SU-DHL-6 (cell line): ENCODE measurements around the gene SEZ6.

ENCODE experiments used
- H2AFZ ChIP-seq: fragments of 200-600 bp; sonication (generic); 2 replicates; pipeline ENCODE4 v1.6.1; 2014; ENCODE audit warnings: low read depth, mild to moderate bottlenecking, moderate library complexity, mixed read lengths, antibody characterized with exemption, low read length; ENCODE audit not compliant: severe bottlenecking
- H3F3A ChIP-seq: fragments of 200-600 bp; shearing (Covaris generic); 2 replicates; pipeline ENCODE4 v1.6.0; 2016; ENCODE audit warnings: antibody characterized with exemption, mild to moderate bottlenecking; ENCODE audit not compliant: insufficient read depth
- H3K27ac ChIP-seq: fragments of 200-600 bp; sonication (generic); 2 replicates; pipeline ENCODE4 v1.5.1; 2016; ENCODE audit warnings: low read depth, mild to moderate bottlenecking, low read length, moderate library complexity, mixed read lengths
- H3K27me3 ChIP-seq: fragments of 200-600 bp; sonication (generic), shearing (Covaris generic); 2 replicates; pipeline ENCODE4 v1.6.0; 2014; ENCODE audit warnings: mild to moderate bottlenecking, low read length
- H3K36me3 ChIP-seq: fragments of 200-600 bp; sonication (generic); 2 replicates; pipeline ENCODE4 v1.6.1; 2014; ENCODE audit warnings: mild to moderate bottlenecking, low read length, mixed read lengths
- H3K4me2 ChIP-seq: fragments of 300-600, 200-600 bp; shearing (Covaris generic), sonication (generic); 2 replicates; pipeline ENCODE4 v1.6.0; 2014; ENCODE audit warnings: low read length, low read depth, mild to moderate bottlenecking; ENCODE audit not compliant: poor library complexity, severe bottlenecking
- H3K4me3 ChIP-seq: fragments of 200-600 bp; sonication (generic); 2 replicates; pipeline ENCODE4 v1.5.1; 2014; ENCODE audit warnings: antibody characterized with exemption, low read length, mild to moderate bottlenecking, mixed read lengths; ENCODE audit not compliant: insufficient read depth, poor library complexity, severe bottlenecking
- H3K79me2 ChIP-seq: fragments of 200-600 bp; sonication (generic); 2 replicates; pipeline ENCODE4 v1.6.1; 2014; ENCODE audit warnings: mild to moderate bottlenecking, low read length, moderate library complexity; ENCODE audit not compliant: insufficient read depth
- H3K9ac ChIP-seq: fragments of 200-600 bp; sonication (generic); 2 replicates; pipeline ENCODE4 v1.7.0; 2014; ENCODE audit warnings: mild to moderate bottlenecking, low read length
- H3K9me2 ChIP-seq: fragments of 200-600 bp; sonication (generic); replicated peaks from 2 replicates; pipeline ENCODE4 v1.6.1; 2014; ENCODE audit warnings: low read length; ENCODE audit not compliant: insufficient read depth
- H3K9me3 ChIP-seq: fragments of 200-600 bp; sonication (generic); 2 replicates; pipeline ENCODE4 v1.6.1; 2014; ENCODE audit warnings: low read length, mixed read lengths; ENCODE audit not compliant: insufficient read depth
- H4K20me1 ChIP-seq: fragments of 200-600 bp; sonication (generic); 2 replicates; pipeline ENCODE4 v1.6.1; 2014; ENCODE audit warnings: low read depth, mild to moderate bottlenecking, antibody characterized with exemption, low read length, moderate library complexity, mixed read lengths
- EZH2phosphoT487 ChIP-seq: fragments of 200-600 bp; sonication (generic), shearing (Covaris generic); conservative IDR thresholded peaks from 2 replicates; pipeline ENCODE4 v1.6.1; 2018; ENCODE audit warnings: mild to moderate bottlenecking, antibody characterized with exemption, low read length, moderate library complexity, mixed read lengths
- TF ChIP-seq, protein P1 (sequence below): fragments of 200-600 bp; sonication (generic); IDR thresholded peaks from one replicate; pipeline ENCODE4 v1.5.1; 2017; ENCODE audit warnings: antibody characterized with exemption, mild to moderate bottlenecking, low read length, moderate library complexity; ENCODE audit not compliant: insufficient read depth, poor library complexity, severe bottlenecking

Gene SEZ6

GRCh38 chr17:28960256-28961061 lies 45.4 kb downstream of the SEZ6 start:
- Histone ChIP-seq H3K4me2 (no peak overlapping the region), H3K9me3 (no peaks in the 10 kb centered on the region), H4K20me1 (no peaks in the 10 kb centered on the region), H3K36me3 (no peaks in the 10 kb centered on the region), H2AFZ (no peak overlapping the region), H3K4me3 (no peak overlapping the region), H3K9ac (no peak overlapping the region), H3K79me2 (no peaks in the 10 kb centered on the region), H3K9me2 (no peaks in the 10 kb centered on the region), H3F3A (no peaks in the 10 kb centered on the region), H3K27ac (no peak overlapping the region), H3K27me3 (no peaks in the 10 kb centered on the region)
- TF ChIP-seq, protein P1, sequence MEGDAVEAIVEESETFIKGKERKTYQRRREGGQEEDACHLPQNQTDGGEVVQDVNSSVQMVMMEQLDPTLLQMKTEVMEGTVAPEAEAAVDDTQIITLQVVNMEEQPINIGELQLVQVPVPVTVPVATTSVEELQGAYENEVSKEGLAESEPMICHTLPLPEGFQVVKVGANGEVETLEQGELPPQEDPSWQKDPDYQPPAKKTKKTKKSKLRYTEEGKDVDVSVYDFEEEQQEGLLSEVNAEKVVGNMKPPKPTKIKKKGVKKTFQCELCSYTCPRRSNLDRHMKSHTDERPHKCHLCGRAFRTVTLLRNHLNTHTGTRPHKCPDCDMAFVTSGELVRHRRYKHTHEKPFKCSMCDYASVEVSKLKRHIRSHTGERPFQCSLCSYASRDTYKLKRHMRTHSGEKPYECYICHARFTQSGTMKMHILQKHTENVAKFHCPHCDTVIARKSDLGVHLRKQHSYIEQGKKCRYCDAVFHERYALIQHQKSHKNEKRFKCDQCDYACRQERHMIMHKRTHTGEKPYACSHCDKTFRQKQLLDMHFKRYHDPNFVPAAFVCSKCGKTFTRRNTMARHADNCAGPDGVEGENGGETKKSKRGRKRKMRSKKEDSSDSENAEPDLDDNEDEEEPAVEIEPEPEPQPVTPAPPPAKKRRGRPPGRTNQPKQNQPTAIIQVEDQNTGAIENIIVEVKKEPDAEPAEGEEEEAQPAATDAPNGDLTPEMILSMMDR, result no peak
- no peak for TF ChIP-seq EZH2phosphoT487

DNA sequence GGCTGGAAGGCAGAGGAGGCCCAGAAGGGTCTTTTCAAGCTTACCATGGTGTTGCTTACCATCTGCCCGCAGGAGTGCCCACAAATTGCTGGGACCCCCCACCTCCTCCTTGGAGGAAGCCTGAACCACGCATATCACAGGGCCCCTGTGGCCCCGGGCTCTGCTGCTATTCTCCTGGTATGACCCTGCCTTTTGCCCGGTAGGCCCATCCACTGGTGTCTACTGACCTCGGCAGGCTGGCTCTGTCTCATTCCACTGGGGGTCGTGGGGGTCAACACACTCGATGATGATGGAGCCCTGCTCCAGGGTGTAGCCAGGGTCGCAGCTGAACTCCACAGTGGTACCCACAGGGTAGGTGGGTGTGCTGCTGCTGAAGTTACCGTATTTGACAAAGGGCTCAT lies 46.4 kb downstream of the SEZ6 start:
- no peaks in the 10 kb centered on the region for H3K9me2 ChIP-seq
- TF ChIP-seq, protein P1, result no peak
- no peak for TF ChIP-seq EZH2phosphoT487
- no peaks in the 10 kb centered on the region for H3K27me3 ChIP-seq
- H2AFZ ChIP-seq, result no peak overlapping the region
- H3K9ac ChIP-seq, result no peak overlapping the region
- H3F3A ChIP-seq, result no peaks in the 10 kb centered on the region
- no peaks in the 10 kb centered on the region for H3K79me2 ChIP-seq
- no peaks in the 10 kb centered on the region for H3K9me3 ChIP-seq
- H3K36me3 ChIP-seq, result no peaks in the 10 kb centered on the region
- no peak overlapping the region for H3K4me3 ChIP-seq
- H4K20me1 ChIP-seq, result no peaks in the 10 kb centered on the region
- H3K4me2 ChIP-seq, result no peak overlapping the region
- H3K27ac ChIP-seq, result no peak overlapping the region

GRCh38 chr17:28958820-28959455 lies 46.9 kb downstream of the SEZ6 start:
- Histone ChIP-seq H3K27ac (no peak overlapping the region), H3K4me3 (no peak overlapping the region), H3K79me2 (no peaks in the 10 kb centered on the region), H3K27me3 (no peaks in the 10 kb centered on the region), H3K9ac (no peak overlapping the region), H4K20me1 (no peaks in the 10 kb centered on the region), H2AFZ (no peak overlapping the region), H3K4me2 (no peak overlapping the region), H3K9me2 (no peaks in the 10 kb centered on the region), H3K36me3 (no peaks in the 10 kb centered on the region), H3K9me3 (no peaks in the 10 kb centered on the region), H3F3A (no peaks in the 10 kb centered on the region)
- TF ChIP-seq, protein P1, result no peak
- no peak for TF ChIP-seq EZH2phosphoT487
